ENCODE results near the gene SH3GL1. TPM values are rescaled to one million over a fixed set of nuclear protein-coding genes. Genes with fewer than 3 reads are reported as not detected.

Gene SH3GL1
- polyA plus RNA-seq, 2 of the 4 experiments (the other 2 are of a cell fraction), result 20.1 to 34.7 TPM

DNA sequence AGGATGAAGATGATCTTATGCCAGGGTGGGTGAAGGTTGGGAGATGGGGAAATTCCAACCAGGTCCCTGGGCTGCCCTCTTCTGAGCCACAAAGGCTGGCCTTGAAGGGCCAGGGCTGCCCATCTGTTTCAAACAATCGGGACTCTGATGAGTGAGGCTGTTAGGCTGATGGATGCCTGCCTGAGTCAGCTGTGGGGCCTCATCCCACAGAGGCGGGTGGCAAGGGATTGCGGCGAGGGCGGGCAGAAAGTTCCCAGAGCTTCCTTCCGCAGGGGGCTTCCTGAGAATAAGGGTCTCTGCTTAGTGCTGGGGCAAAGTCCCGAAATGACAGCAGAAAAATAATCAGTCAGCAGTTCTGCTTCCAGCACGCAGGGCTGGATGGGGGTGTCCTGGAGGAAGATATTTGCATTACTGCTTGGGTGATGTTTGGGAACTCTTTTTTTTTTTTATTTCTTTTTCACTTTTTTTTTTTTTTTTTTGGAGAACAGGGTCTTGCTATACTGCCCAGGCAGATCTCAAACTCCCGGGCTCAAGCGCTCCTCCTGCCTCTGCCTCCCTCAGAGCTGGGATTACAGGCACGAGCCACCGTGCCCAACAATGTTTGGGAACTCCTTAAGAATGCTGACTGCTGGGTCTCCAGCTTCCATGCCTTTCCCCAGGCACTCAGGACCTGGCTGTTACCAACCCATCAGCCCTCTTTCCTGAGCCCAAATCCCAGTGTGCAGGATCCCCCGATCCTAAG lies 14.1 kb downstream of the SH3GL1 start:
- no peaks in the 10 kb centered on the region for H3K4me1 ChIP-seq
- TF ChIP-seq NR3C1 (IDR thresholded peaks at IDR 0.05) (no peak), MAFK (IDR thresholded peaks at IDR 0.05; ENCODE audit: partially characterized antibody) (peak; percentile 14), RFX5 (IDR thresholded peaks at IDR 0.05) (no peak), REST (IDR thresholded peaks at IDR 0.05) (no peak), EHMT2 (IDR thresholded peaks at IDR 0.05; ENCODE audit: low read depth) (no peak), HOXB13 (CRISPR knock-in tag; IDR thresholded peaks at IDR 0.05; ENCODE audit: low read depth) (no peak)
- TF ChIP-seq, protein P1, sequence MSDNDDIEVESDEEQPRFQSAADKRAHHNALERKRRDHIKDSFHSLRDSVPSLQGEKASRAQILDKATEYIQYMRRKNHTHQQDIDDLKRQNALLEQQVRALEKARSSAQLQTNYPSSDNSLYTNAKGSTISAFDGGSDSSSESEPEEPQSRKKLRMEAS (IDR thresholded peaks at IDR 0.05), result no peak
- POLR2A ChIA-PET, result no interaction called here
- DNase-seq (ENCODE audit: low read depth in 1 of 2, low spot score in 1 of 2) (no peak), ATAC-seq (no peak), FAIRE-seq (no peak)
- no peak overlapping the region for H3K4me3 ChIP-seq
- no peak overlapping the region for H3K4me2 ChIP-seq
- H3K27ac ChIP-seq, result no peak overlapping the region
- CTCF ChIA-PET, result interaction anchor here (0.5 to 4.2 kb wide), 6 partner anchors 7 to 26 kb away, joined by 3 to 26 read pairs (median 6); partner anchors contain the start of gene SH3GL1
- no peaks in the 10 kb centered on the region for H3K9me3 ChIP-seq
- 94% methylated on average over 13 of the region's 13 CpGs for WGBS (ENCODE audit: missing lambda C conversion rate)

DNA sequence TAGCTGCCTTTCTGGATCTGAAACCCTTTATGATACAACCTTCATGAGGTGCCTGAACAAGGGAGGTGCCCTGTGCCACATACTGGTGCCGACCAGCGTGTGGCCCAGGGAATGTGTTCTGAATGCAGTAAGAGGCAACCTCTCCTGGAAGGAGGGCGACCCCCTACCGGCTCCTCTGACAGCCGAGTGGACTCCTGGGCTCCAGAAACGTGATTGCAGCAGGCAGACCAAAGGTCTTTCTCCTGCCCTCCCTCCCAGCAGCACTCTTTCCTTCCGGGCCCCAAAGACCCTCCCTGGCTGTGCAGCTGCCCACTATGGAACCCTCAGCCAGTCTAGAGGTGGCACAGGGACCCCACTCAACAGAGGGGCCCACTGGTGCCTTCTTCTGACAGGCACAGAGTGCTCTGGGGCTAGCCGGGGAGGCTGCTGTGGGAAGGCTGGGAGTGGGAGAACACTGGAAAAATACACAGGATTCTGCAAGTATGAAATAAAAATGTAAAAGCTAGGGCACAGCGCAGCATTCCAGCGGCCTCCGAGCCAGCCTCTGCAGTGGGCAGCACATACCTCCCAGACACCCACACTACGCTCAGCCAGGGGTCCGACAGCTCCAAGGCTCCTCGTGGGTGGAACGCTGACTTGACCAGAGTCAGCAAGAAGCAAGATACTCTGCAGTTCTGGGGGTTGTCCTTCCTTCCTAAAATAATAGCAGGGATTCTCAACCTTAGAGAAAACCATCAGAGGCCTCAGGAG lies 14.9 kb downstream of the SH3GL1 start:
- Histone ChIP-seq H3K9me3 (no peaks in the 10 kb centered on the region), H3K4me2 (no peak overlapping the region), H3K27ac (no peak overlapping the region), H3K4me3 (no peak overlapping the region), H3K4me1 (peaks cover under 1% of the 10 kb centered on the region; the same call in 1 of the 3 replicates)
- 91% methylated on average over 15 of the region's 15 CpGs for whole genome bisulfite sequencing (ENCODE audit: missing lambda C conversion rate)
- ChIA-PET CTCF (interaction anchor here (0.5 to 4.2 kb wide), 7 partner anchors 8 to 98 kb away, joined by 3 to 26 read pairs (median 4); partner anchors contain the start of gene SH3GL1), POLR2A (no interaction called here)
- no peak for TF ChIP-seq RCOR1 (IDR thresholded peaks at IDR 0.05; ENCODE audit: low read depth, low read length)
- TF ChIP-seq KDM1A (IDR thresholded peaks at IDR 0.05; ENCODE audit: low read depth), result no peak
- ATAC-seq (no peak), DNase-seq (ENCODE audit: low read depth in 1 of 2, low spot score in 1 of 2) (no peak), FAIRE-seq (no peak)

GRCh38 chr19:4380254-4380727 lies 20.1 kb downstream of the SH3GL1 start:
- FAIRE-seq, result no peak
- Histone ChIP-seq H3K27ac (peak overlapping the region in 1 of 2 experiments; percentile 62; a peak in 1 of 6 replicates), H3K4me2 (no peak overlapping the region), H3K4me1 (peaks cover 48% of the 10 kb centered on the region), H3K9me3 (no peaks in the 10 kb centered on the region), H3K4me3 (no peak overlapping the region)
- ChIA-PET POLR2A (no interaction called here), CTCF (interaction anchor here (1.0 to 2.6 kb wide), 5 partner anchors 10 to 112 kb away, joined by 4 to 9 read pairs (median 6); partner anchors contain the start of gene SH3GL1)
- DNase-seq (ENCODE audit: low read depth in 1 of 2, low spot score in 1 of 2), result no peak
- ATAC-seq, result no peak
- WGBS (ENCODE audit: missing lambda C conversion rate), result 84% methylated on average over 15 of the region's 17 CpGs
- TF ChIP-seq SREBF2 (IDR thresholded peaks at IDR 0.05) (no peak), FOSB (CRISPR knock-in tag; IDR thresholded peaks at IDR 0.05) (no peak), TFCP2L1 (CRISPR knock-in tag; IDR thresholded peaks at IDR 0.05) (no peak), HES2 (IDR thresholded peaks at IDR 0.05) (no peak), FOSL2 (IDR thresholded peaks at IDR 0.05) (no peak), FOSL2 (CRISPR knock-in tag; IDR thresholded peaks at IDR 0.05) (no peak), EHMT2 (IDR thresholded peaks at IDR 0.05; ENCODE audit: low read depth) (no peak), BHLHE40 (IDR thresholded peaks at IDR 0.05; ENCODE audit: low read depth, low read length) (no peak), NFE2L2 (conservative IDR thresholded peaks at IDR 0.05; ENCODE audit: low read length) (no peak), NR3C1 (IDR thresholded peaks at IDR 0.05) (no peak), REST (IDR thresholded peaks at IDR 0.05) (no peak), BCL3 (IDR thresholded peaks at IDR 0.05) (no peak), JUN (IDR thresholded peaks at IDR 0.05) (no peak)
- TF ChIP-seq, protein P2, sequence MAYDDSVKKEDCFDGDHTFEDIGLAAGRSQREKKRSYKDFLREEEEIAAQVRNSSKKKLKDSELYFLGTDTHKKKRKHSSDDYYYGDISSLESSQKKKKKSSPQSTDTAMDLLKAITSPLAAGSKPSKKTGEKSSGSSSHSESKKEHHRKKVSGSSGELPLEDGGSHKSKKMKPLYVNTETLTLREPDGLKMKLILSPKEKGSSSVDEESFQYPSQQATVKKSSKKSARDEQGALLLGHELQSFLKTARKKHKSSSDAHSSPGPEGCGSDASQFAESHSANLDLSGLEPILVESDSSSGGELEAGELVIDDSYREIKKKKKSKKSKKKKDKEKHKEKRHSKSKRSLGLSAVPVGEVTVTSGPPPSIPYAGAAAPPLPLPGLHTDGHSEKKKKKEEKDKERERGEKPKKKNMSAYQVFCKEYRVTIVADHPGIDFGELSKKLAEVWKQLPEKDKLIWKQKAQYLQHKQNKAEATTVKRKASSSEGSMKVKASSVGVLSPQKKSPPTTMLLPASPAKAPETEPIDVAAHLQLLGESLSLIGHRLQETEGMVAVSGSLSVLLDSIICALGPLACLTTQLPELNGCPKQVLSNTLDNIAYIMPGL (CRISPR knock-in tag; IDR thresholded peaks at IDR 0.05; ENCODE audit: borderline replicate concordance), result no peak
